HFF-Myc (cell line): ENCODE results near the gene TAS2R1.

Experiments
- DNase-seq: peaks from one replicate; pipeline ENCODE4 v3.0.0-alpha.2; 2011; ENCODE audit warnings: low read depth; ENCODE audit errors: extremely low read depth
- H3K4me3 ChIP-seq: replicated peaks from 2 replicates; pipeline ENCODE4 v1.5.1; 2011; ENCODE audit warnings: low read depth, mild to moderate bottlenecking, control low read depth, low read length
- CTCF ChIP-seq: IDR thresholded peaks from 2 replicates; pipeline ENCODE4 v1.5.1; 2012; ENCODE audit warnings: mild to moderate bottlenecking, low read depth, low read length, control low read depth; ENCODE audit errors: missing control alignments

TAS2R1 gene

DNA sequence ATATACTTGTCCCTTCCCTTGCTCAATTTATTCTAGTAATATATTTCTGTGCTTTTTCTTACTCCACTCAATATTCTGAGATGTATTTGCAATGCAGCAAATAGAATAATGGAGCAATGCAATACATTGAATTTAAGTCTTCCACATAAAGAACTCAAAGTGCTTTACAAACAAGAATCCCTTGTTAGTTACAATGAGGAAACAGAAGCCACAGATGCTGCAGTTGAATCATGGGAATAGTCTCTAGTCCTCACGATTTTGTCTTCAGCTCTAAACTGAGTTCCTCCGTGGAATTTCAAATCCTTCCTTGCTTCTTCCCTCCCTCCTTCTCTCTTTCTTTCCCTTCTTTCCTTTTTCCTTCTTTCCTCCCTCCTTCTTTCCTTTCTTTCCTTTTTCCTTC is 12.5 kb upstream of the TAS2R1 start:
- no peak overlapping the region for H3K4me3 ChIP-seq
- no peak for DNase-seq
- TF ChIP-seq CTCF, result no peak

- H3K4me3 ChIP-seq, result no peak overlapping the region
- no peak for DNase-seq
- no peak for TF ChIP-seq CTCF
These were observed 11.7 kb upstream of the TAS2R1 start for GRCh38 chr5:9641806-9642355.

- no peak for TF ChIP-seq CTCF
- no peak overlapping the region for H3K4me3 ChIP-seq
- no peak for DNase-seq
These were observed 2.3 kb upstream of the TAS2R1 start for GRCh38 chr5:9632495-9632894.

DNA sequence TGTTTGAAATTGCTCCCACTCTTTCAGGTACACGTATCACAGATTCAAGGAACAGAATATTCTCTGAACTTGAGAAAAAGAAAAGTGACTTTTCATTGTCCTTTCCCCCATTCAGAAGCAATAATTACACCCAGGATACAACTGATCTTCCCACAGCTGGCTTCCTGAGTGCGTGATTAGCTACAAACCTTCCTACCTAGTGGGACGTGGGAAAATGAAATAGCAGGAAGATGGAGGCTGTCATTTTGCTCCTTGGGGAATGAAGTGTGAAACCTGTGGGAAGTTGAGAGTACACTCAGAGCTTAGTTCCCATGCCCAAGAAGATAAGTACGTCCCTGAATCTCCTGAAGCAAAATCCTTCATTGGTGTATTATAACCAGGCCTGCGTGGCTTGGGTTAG is 2.6 kb downstream of the TAS2R1 start:
- H3K4me3 ChIP-seq, result no peak overlapping the region
- no peak for DNase-seq
- TF ChIP-seq CTCF, result no peak

GRCh38 chr5:9626955-9627354 is 3.2 kb downstream of the TAS2R1 start:
- DNase-seq, result no peak
- no peak overlapping the region for H3K4me3 ChIP-seq
- no peak for TF ChIP-seq CTCF

- TF ChIP-seq CTCF, result no peak
- H3K4me3 ChIP-seq, result no peak overlapping the region
- DNase-seq, result no peak
These were observed 4.4 kb downstream of the TAS2R1 start for GRCh38 chr5:9625731-9626130.

DNA sequence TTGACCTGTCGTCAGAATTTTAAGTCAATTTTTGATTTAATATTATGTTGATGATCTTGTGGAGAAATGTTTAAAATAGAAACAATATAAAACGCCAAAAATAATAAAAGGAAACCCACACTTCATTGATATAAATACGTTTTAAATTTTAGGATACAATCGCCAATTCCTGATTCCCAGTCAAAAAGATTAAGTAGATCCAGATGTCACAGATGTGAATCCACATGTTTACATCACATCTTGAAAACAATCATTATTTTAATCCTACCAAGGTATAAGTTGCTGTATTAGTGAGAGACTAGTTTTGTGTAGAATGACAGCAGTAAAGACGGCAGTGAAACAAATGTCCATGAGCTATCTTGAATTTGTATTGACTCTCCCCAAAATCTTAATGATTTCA is 4.9 kb downstream of the TAS2R1 start:
- DNase-seq, result no peak
- no peak overlapping the region for H3K4me3 ChIP-seq
- no peak for TF ChIP-seq CTCF
